ENCODE data around the gene NCK2. TPM values are rescaled to one million over a fixed set of nuclear protein-coding genes. Genes with fewer than 3 reads are reported as not detected.
A peak's percentile ranks its signal among the peaks of the same experiment; 100 is the strongest.

The NCK2 gene
- total and polyA plus RNA-seq, 2 of the 13 experiments (the other 11 are each of a cell fraction or from before 2014, with no cell fraction given), result 14.8 to 23.5 TPM

- Histone ChIP-seq H3K36me3 (replicated peaks in 1 of 2; ENCODE audit: control insufficient read depth in 1 of 2, insufficient read depth in 2 of 2, low read length in 2 of 2) (peaks cover 0 to 1% of the 10 kb centered on the region in 2 experiments; a peak in 2 of 5 replicates), H2AFZ (ENCODE audit: low read length) (no peak overlapping the region), H3K9me3 (ENCODE audit: low read length) (no peaks in the 10 kb centered on the region), H3K27me3 (ENCODE audit: control insufficient read depth in 1 of 2, insufficient read depth in 2 of 2, low read length in 2 of 2) (no peaks in the 10 kb centered on the region), H3K4me2 (ENCODE audit: low read depth, low read length) (no peak overlapping the region), H3K4me3 (replicated peaks in 1 of 3; ENCODE audit: insufficient read depth in 1 of 3, low read depth in 2 of 3, low read length in 3 of 3) (no peak overlapping the region), H4K20me1 (ENCODE audit: insufficient read depth, low read length) (no peaks in the 10 kb centered on the region; the same call in none of the 2 replicates), H3K9ac (ENCODE audit: insufficient read depth, low read depth, low read length) (no peak overlapping the region), H3K4me1 (ENCODE audit: insufficient read depth, low read length) (peaks cover 5% of the 10 kb centered on the region; the same call in 1 of the 2 replicates), H3K27ac (ENCODE audit: extremely low read length, insufficient read depth, low read length) (no peak overlapping the region), H3K79me2 (ENCODE audit: insufficient read depth, low read length) (peaks cover 44% of the 10 kb centered on the region)
- FAIRE-seq (peak; percentile 12), ATAC-seq (no peak), DNase-seq (ENCODE audit: low spot score) (no peak)
- ChIA-PET POLR2A (no interaction called here), CTCF (ENCODE audit: low intra/inter-chr PET ratio, low total read pairs) (no interaction called here)
- TF ChIP-seq KAT2B (IDR thresholded peaks at IDR 0.05; ENCODE audit: borderline replicate concordance, low read depth, low read length), result no peak
- BruUV-seq (replicated peaks), result no TSS peak
- whole genome bisulfite sequencing (ENCODE audit: low lambda C conversion rate), result 97% methylated on average over 2 of the region's 2 CpGs
- in situ Hi-C loops (cut with HindIII; ENCODE audit: extremely low pct_ligation_motif_present, low pct_unique_long_range_greater_than_20kb), result no loop called here
- intact Hi-C loops (cut with micrococcal nuclease; ENCODE audit: unreplicated experiment), result no loop called here
Measured at GRCh38 chr2:105753380-105753779, 8.7 kb downstream of the NCK2 start.

GRCh38 chr2:105754011-105754410 is 9.3 kb downstream of the NCK2 start:
- Histone ChIP-seq H3K27me3 (ENCODE audit: control insufficient read depth in 1 of 2, insufficient read depth in 2 of 2, low read length in 2 of 2) (no peaks in the 10 kb centered on the region), H3K36me3 (replicated peaks in 1 of 2; ENCODE audit: control insufficient read depth in 1 of 2, insufficient read depth in 2 of 2, low read length in 2 of 2) (peaks cover 0 to 1% of the 10 kb centered on the region in 2 experiments; a peak in 2 of 5 replicates), H4K20me1 (ENCODE audit: insufficient read depth, low read length) (no peaks in the 10 kb centered on the region; the same call in none of the 2 replicates), H3K4me3 (replicated peaks in 1 of 3; ENCODE audit: insufficient read depth in 1 of 3, low read depth in 2 of 3, low read length in 3 of 3) (no peak overlapping the region), H3K27ac (ENCODE audit: extremely low read length, insufficient read depth, low read length) (no peak overlapping the region), H3K4me1 (ENCODE audit: insufficient read depth, low read length) (peaks cover 5% of the 10 kb centered on the region; the same call in 1 of the 2 replicates), H3K4me2 (ENCODE audit: low read depth, low read length) (no peak overlapping the region), H3K9me3 (ENCODE audit: low read length) (no peaks in the 10 kb centered on the region), H3K79me2 (ENCODE audit: insufficient read depth, low read length) (peaks cover 43% of the 10 kb centered on the region), H2AFZ (ENCODE audit: low read length) (no peak overlapping the region), H3K9ac (ENCODE audit: insufficient read depth, low read depth, low read length) (no peak overlapping the region)
- 91% methylated on average over 5 of the region's 5 CpGs for WGBS (ENCODE audit: low lambda C conversion rate)
- CTCF ChIA-PET (ENCODE audit: low intra/inter-chr PET ratio, low total read pairs), result no interaction called here
- POLR2A ChIA-PET, result no interaction called here
- no peak for DNase-seq (ENCODE audit: low spot score)
- no peak for ATAC-seq
- in situ Hi-C loops (cut with HindIII; ENCODE audit: extremely low pct_ligation_motif_present, low pct_unique_long_range_greater_than_20kb) (no loop called here), intact Hi-C loops (cut with micrococcal nuclease; ENCODE audit: unreplicated experiment) (no loop called here)
- no peak for FAIRE-seq
- no peak for TF ChIP-seq FLYWCH1 (CRISPR knock-in tag; IDR thresholded peaks at IDR 0.05)
- no peak for TF ChIP-seq HNRNPLL (IDR thresholded peaks at IDR 0.05; ENCODE audit: low read depth, low read length, poor library complexity, severe bottlenecking)
- TF ChIP-seq ZNF781 (CRISPR knock-in tag; IDR thresholded peaks at IDR 0.05; ENCODE audit: borderline replicate concordance, not compliant biosample characterization), result no peak
- TF ChIP-seq KAT8 (CRISPR knock-in tag; IDR thresholded peaks at IDR 0.05), result no peak
- TF ChIP-seq ELF1 (CRISPR knock-in tag; IDR thresholded peaks at IDR 0.05), result no peak
- no peak for TF ChIP-seq ZNF644 (CRISPR knock-in tag; IDR thresholded peaks at IDR 0.05; ENCODE audit: low read depth)
- TF ChIP-seq ZNF383 (CRISPR knock-in tag; IDR thresholded peaks at IDR 0.05; ENCODE audit: borderline replicate concordance), result no peak
- no peak for TF ChIP-seq TIGD3 (CRISPR knock-in tag; IDR thresholded peaks at IDR 0.05; ENCODE audit: borderline replicate concordance)
- no peak for TF ChIP-seq ZNF724P (CRISPR knock-in tag; IDR thresholded peaks at IDR 0.05; ENCODE audit: borderline replicate concordance)
- no peak for TF ChIP-seq EHMT2 (IDR thresholded peaks at IDR 0.05; ENCODE audit: borderline replicate concordance, low read depth, low read length)
- TF ChIP-seq ZNF282 (IDR thresholded peaks at IDR 0.05; ENCODE audit: partially characterized antibody), result no peak
- no peak for TF ChIP-seq ZNF773 (CRISPR knock-in tag; IDR thresholded peaks at IDR 0.05; ENCODE audit: borderline replicate concordance)
- TF ChIP-seq NR2F6 (IDR thresholded peaks at IDR 0.05), result no peak
- TF ChIP-seq NR2F6 (CRISPR knock-in tag; IDR thresholded peaks at IDR 0.05), result no peak
- TF ChIP-seq GABPA (IDR thresholded peaks at IDR 0.05; ENCODE audit: low read depth, low read length), result no peak
- TF ChIP-seq GABPA (CRISPR knock-in tag; IDR thresholded peaks at IDR 0.05; ENCODE audit: low read depth), result no peak
- TF ChIP-seq GPN1 (CRISPR knock-in tag; IDR thresholded peaks at IDR 0.05; ENCODE audit: borderline replicate concordance), result no peak
- BruUV-seq (replicated peaks), result no TSS peak

Data from HepG2 (cell line).